Measurements from ENCODE around the gene NTRK1. TPM values are rescaled to one million over a fixed set of nuclear protein-coding genes. Genes with fewer than 3 reads are reported as not detected.

NTRK1 gene
- total RNA-seq, 6 experiments from 2014 or later = not detected

GRCh38 chr1:156897078-156897825, 36.6 kb downstream of the NTRK1 start:
- H3K27ac ChIP-seq = peak overlapping the region; percentile 15 to 91 (median 40)
- WGBS (ENCODE audit: insufficient coverage, low coverage, low lambda C conversion rate, missing lambda C conversion rate) = 44% methylated on average over 2 of the region's 14 CpGs
- ATAC-seq (no peak), DNase-seq (peak in 1 of 3 donors; percentile 38)
- TF ChIP-seq CTCF (IDR thresholded peaks at IDR 0.05) (no peak), POLR2A (IDR thresholded peaks at IDR 0.05) (no peak)
- no peaks in the 10 kb centered on the region for H3K36me3 ChIP-seq
- no peaks in the 10 kb centered on the region for H3K9me3 ChIP-seq
- peaks cover 0 to 9% of the 10 kb centered on the region in 2 donors for H3K27me3 ChIP-seq
- intact Hi-C loops (cut with DNase I) = no loop called here
- H3K4me3 ChIP-seq = no peak overlapping the region
- peaks cover 0 to 8% (median 0%) of the 10 kb centered on the region in 4 donors for H3K4me1 ChIP-seq

- 6% methylated on average over 3 of the region's 13 CpGs for WGBS (ENCODE audit: insufficient coverage, low coverage, low lambda C conversion rate, missing lambda C conversion rate)
- H3K27me3 ChIP-seq = peaks cover 0 to 5% of the 10 kb centered on the region in 2 donors
- peak overlapping the region in 2 of 3 donors; percentile 40 to 91 for H3K27ac ChIP-seq
- ATAC-seq = peak; percentile 57 to 66 (median 64)
- H3K9me3 ChIP-seq = no peaks in the 10 kb centered on the region
- H3K36me3 ChIP-seq = no peaks in the 10 kb centered on the region
- H3K4me1 ChIP-seq = peaks cover 0 to 6% (median 0%) of the 10 kb centered on the region in 4 donors
- H3K4me3 ChIP-seq = no peak overlapping the region
- DNase-seq = peak in 1 of 3 donors; percentile 74
- intact Hi-C loops (cut with DNase I) = no loop called here
- no peak for TF ChIP-seq CTCF (IDR thresholded peaks at IDR 0.05)
- TF ChIP-seq POLR2A (IDR thresholded peaks at IDR 0.05) = no peak
These were observed 37.5 kb downstream of the NTRK1 start for GRCh38 chr1:156898161-156898566.

GRCh38 chr1:156898971-156899664, 38.5 kb downstream of the NTRK1 start:
- WGBS (ENCODE audit: insufficient coverage, low coverage, low lambda C conversion rate, missing lambda C conversion rate) = 47% methylated on average over 10 of the region's 12 CpGs
- DNase-seq (no peak), ATAC-seq (no peak)
- intact Hi-C loops (cut with DNase I) = no loop called here
- Histone ChIP-seq H3K27ac (peak overlapping the region in 2 of 3 donors; percentile 40 to 43), H3K27me3 (no peaks in the 10 kb centered on the region), H3K4me1 (peaks cover 0 to 6% (median 0%) of the 10 kb centered on the region in 4 donors), H3K4me3 (no peak overlapping the region), H3K36me3 (no peaks in the 10 kb centered on the region), H3K9me3 (no peaks in the 10 kb centered on the region)
- TF ChIP-seq CTCF (IDR thresholded peaks at IDR 0.05) (no peak), POLR2A (IDR thresholded peaks at IDR 0.05) (no peak)

- Histone ChIP-seq H3K27me3 (no peaks in the 10 kb centered on the region), H3K4me3 (no peak overlapping the region), H3K9me3 (no peaks in the 10 kb centered on the region), H3K36me3 (no peaks in the 10 kb centered on the region), H3K4me1 (peaks cover 0 to 6% (median 0%) of the 10 kb centered on the region in 4 donors), H3K27ac (no peak overlapping the region)
- intact Hi-C loops (cut with DNase I) = no loop called here
- TF ChIP-seq CTCF (IDR thresholded peaks at IDR 0.05) (no peak), POLR2A (IDR thresholded peaks at IDR 0.05) (no peak)
- peak in 1 of 4 donors; percentile 4 for ATAC-seq
- 88% methylated on average over 5 of the region's 12 CpGs for WGBS (ENCODE audit: insufficient coverage, low coverage, low lambda C conversion rate, missing lambda C conversion rate)
- peak in 1 of 3 donors; percentile 46 for DNase-seq
These were observed 39.5 kb downstream of the NTRK1 start for GRCh38 chr1:156899956-156900718.
